ENCODE data around the gene RAB38.

The RAB38 gene

GRCh38 chr11:88122956-88123355 lies 52.3 kb downstream of the RAB38 start:
- Histone ChIP-seq H3K9ac (ENCODE audit: low read length) (no peak overlapping the region), H3K27me3 (ENCODE audit: control insufficient read depth in 1 of 2, insufficient read depth in 2 of 2, low read length in 2 of 2) (no peaks in the 10 kb centered on the region), H3K27ac (ENCODE audit: low read depth, low read length) (no peak overlapping the region), H3K4me3 (ENCODE audit: low read depth in 1 of 2, low read length in 2 of 2) (no peak overlapping the region), H3K9me3 (ENCODE audit: low read length) (no peaks in the 10 kb centered on the region), H3K36me3 (ENCODE audit: insufficient read depth, low read length) (no peaks in the 10 kb centered on the region), H3K4me1 (ENCODE audit: insufficient read depth, low read length) (no peaks in the 10 kb centered on the region)

GRCh38 chr11:88119561-88119960 lies 55.7 kb downstream of the RAB38 start:
- H3K4me1 ChIP-seq (ENCODE audit: insufficient read depth, low read length): no peaks in the 10 kb centered on the region
- H3K4me3 ChIP-seq (ENCODE audit: low read depth in 1 of 2, low read length in 2 of 2): no peak overlapping the region
- no peaks in the 10 kb centered on the region for H3K27me3 ChIP-seq (ENCODE audit: control insufficient read depth in 1 of 2, insufficient read depth in 2 of 2, low read length in 2 of 2)
- no peak overlapping the region for H3K9ac ChIP-seq (ENCODE audit: low read length)
- no peaks in the 10 kb centered on the region for H3K9me3 ChIP-seq (ENCODE audit: low read length)
- H3K27ac ChIP-seq (ENCODE audit: low read depth, low read length): no peak overlapping the region
- no peaks in the 10 kb centered on the region for H3K36me3 ChIP-seq (ENCODE audit: insufficient read depth, low read length)

DNA sequence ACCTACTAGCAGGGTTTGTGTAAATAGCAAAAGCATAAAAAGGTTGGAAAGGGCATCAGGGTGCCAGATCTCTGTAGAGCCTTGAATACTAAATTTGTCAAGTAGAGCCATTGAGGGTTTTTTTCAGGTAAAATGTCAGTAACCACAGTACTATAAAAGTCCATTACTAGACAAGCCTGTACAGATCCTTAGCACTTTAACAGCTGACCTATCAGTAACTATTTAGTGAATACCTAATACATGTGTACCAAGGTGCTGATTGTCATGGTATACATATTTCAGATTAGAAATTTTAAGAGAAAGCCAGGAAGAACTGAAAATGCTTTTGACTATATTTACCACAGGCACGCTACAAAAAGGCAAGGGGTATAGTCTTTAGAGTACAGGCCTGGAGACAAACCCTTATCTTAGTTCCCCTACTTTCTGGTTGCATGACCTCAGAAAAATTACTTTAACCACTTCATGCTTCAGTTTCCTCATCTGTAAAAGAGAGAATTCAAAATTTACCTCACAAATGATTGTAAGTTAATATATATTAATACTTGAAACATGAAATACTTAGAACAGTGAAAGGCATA lies 57.9 kb downstream of the RAB38 start:
- Histone ChIP-seq H3K4me1 (ENCODE audit: insufficient read depth, low read length) (no peaks in the 10 kb centered on the region), H3K27ac (ENCODE audit: low read depth, low read length) (no peak overlapping the region), H3K9me3 (ENCODE audit: low read length) (no peaks in the 10 kb centered on the region), H3K36me3 (ENCODE audit: insufficient read depth, low read length) (no peaks in the 10 kb centered on the region), H3K4me3 (ENCODE audit: low read depth in 1 of 2, low read length in 2 of 2) (no peak overlapping the region), H3K9ac (ENCODE audit: low read length) (no peak overlapping the region), H3K27me3 (ENCODE audit: control insufficient read depth in 1 of 2, insufficient read depth in 2 of 2, low read length in 2 of 2) (no peaks in the 10 kb centered on the region)

- Histone ChIP-seq H3K4me3 (ENCODE audit: low read depth in 1 of 2, low read length in 2 of 2) (no peak overlapping the region), H3K27ac (ENCODE audit: low read depth, low read length) (no peak overlapping the region), H3K9me3 (ENCODE audit: low read length) (no peaks in the 10 kb centered on the region), H3K9ac (ENCODE audit: low read length) (no peak overlapping the region), H3K36me3 (ENCODE audit: insufficient read depth, low read length) (no peaks in the 10 kb centered on the region), H3K27me3 (ENCODE audit: control insufficient read depth in 1 of 2, insufficient read depth in 2 of 2, low read length in 2 of 2) (no peaks in the 10 kb centered on the region), H3K4me1 (ENCODE audit: insufficient read depth, low read length) (no peaks in the 10 kb centered on the region)
These were observed 59.2 kb downstream of the RAB38 start for GRCh38 chr11:88115828-88116755.

DNA sequence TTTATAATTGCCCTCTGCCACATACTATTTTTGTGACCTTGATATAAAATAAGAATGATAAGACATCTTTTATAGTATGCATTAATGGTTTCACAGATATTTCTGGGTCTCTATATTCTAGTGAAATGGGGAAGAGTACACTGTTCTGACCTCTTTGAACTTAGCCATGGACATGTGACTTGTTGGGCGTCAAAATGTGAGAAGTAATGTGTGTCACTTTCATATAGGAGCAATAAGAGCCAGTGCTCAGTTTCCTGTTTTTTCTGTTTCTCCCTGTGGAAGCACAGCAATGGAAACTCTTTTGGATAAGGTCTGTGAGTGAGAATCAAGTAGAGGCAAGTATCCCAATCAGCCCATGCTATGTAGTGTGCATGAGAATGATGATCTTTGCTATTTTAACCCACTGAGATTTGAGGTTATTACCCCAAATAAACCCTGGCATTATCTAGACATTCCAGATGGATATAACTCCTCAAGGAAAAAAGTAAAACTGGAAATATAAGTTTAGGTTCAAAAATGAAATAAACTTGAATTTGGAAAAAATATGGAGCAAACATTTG lies 60.7 kb downstream of the RAB38 start:
- Histone ChIP-seq H3K27me3 (ENCODE audit: control insufficient read depth in 1 of 2, insufficient read depth in 2 of 2, low read length in 2 of 2) (no peaks in the 10 kb centered on the region), H3K36me3 (ENCODE audit: insufficient read depth, low read length) (no peaks in the 10 kb centered on the region), H3K4me3 (ENCODE audit: low read depth in 1 of 2, low read length in 2 of 2) (no peak overlapping the region), H3K9ac (ENCODE audit: low read length) (no peak overlapping the region), H3K27ac (ENCODE audit: low read depth, low read length) (no peak overlapping the region), H3K4me1 (ENCODE audit: insufficient read depth, low read length) (no peaks in the 10 kb centered on the region), H3K9me3 (ENCODE audit: low read length) (no peaks in the 10 kb centered on the region)

DNA sequence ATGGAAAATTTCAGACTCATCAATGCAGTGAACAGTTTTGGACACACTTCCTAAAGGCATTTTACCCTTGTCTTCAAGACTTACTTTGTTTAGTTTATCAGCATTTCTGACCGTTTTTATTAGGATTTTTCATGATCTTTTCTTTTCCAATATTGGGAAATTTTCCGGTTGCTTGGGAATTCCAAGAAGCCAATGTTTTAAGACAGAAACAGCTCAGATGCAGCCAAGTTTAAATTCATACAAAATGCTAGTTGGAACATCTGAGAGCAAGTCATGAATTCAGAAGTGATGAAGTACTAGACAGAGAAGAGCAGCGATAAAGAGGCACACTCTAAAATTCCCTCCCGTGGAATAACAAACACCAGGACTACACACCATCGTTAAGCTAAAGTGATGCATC lies 68.6 kb downstream of the RAB38 start:
- no peak overlapping the region for H3K27ac ChIP-seq (ENCODE audit: low read depth, low read length)
- H3K4me1 ChIP-seq (ENCODE audit: insufficient read depth, low read length): no peaks in the 10 kb centered on the region
- no peaks in the 10 kb centered on the region for H3K27me3 ChIP-seq (ENCODE audit: control insufficient read depth in 1 of 2, insufficient read depth in 2 of 2, low read length in 2 of 2)
- no peaks in the 10 kb centered on the region for H3K9me3 ChIP-seq (ENCODE audit: low read length)
- no peak overlapping the region for H3K9ac ChIP-seq (ENCODE audit: low read length)
- H3K4me3 ChIP-seq (ENCODE audit: low read depth in 1 of 2, low read length in 2 of 2): no peak overlapping the region
- H3K36me3 ChIP-seq (ENCODE audit: insufficient read depth, low read length): no peaks in the 10 kb centered on the region

DNA sequence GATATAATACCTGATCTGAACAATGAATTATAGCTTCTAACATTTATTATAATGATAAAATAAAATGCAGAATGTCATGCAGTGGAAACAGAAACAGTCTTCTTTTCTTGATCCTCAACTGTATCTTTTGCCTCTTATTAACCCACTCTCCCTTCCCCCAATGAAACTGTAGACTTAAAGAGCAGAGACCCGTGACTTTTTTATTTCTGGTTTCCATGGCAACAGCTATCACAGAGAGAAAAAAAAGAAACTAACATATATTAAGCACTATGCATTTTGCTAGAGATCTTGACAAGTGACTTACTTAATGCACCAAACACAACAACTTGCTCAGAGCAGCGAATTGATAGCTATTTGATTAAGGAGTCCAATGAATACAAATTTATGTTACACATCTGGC lies 69.3 kb downstream of the RAB38 start:
- Histone ChIP-seq H3K4me3 (ENCODE audit: low read depth in 1 of 2, low read length in 2 of 2) (no peak overlapping the region), H3K9ac (ENCODE audit: low read length) (no peak overlapping the region), H3K36me3 (ENCODE audit: insufficient read depth, low read length) (no peaks in the 10 kb centered on the region), H3K4me1 (ENCODE audit: insufficient read depth, low read length) (no peaks in the 10 kb centered on the region), H3K9me3 (ENCODE audit: low read length) (no peaks in the 10 kb centered on the region), H3K27me3 (ENCODE audit: control insufficient read depth in 1 of 2, insufficient read depth in 2 of 2, low read length in 2 of 2) (no peaks in the 10 kb centered on the region), H3K27ac (ENCODE audit: low read depth, low read length) (no peak overlapping the region)

DNA sequence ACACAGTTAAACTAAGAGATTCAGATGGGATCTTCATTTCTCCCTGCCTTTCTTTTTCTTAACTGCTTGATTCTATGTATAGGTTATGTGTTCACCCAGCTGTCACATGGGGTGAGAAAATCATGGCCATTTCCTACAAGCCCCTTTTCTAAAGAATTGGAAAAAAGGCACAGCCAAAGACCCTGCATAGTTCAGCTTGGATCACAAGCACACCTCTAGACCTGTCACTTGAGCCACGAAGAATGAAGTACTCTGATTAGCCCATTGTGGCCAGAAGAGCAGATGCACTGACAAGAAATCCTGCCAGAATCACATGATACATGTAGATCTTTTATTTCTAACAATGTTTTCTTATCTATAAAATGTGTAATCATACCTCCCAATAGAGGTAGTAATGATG lies 69.7 kb downstream of the RAB38 start:
- no peaks in the 10 kb centered on the region for H3K9me3 ChIP-seq (ENCODE audit: low read length)
- H3K9ac ChIP-seq (ENCODE audit: low read length): no peak overlapping the region

GRCh38 chr11:88104408-88104807 lies 70.8 kb downstream of the RAB38 start:
- H3K27ac ChIP-seq (ENCODE audit: low read depth, low read length): no peak overlapping the region
- no peak overlapping the region for H3K9ac ChIP-seq (ENCODE audit: low read length)
- H3K36me3 ChIP-seq (ENCODE audit: insufficient read depth, low read length): no peaks in the 10 kb centered on the region
- no peak overlapping the region for H3K4me3 ChIP-seq (ENCODE audit: low read depth in 1 of 2, low read length in 2 of 2)
- H3K4me1 ChIP-seq (ENCODE audit: insufficient read depth, low read length): no peaks in the 10 kb centered on the region
- H3K9me3 ChIP-seq (ENCODE audit: low read length): no peaks in the 10 kb centered on the region
- H3K27me3 ChIP-seq (ENCODE audit: control insufficient read depth in 1 of 2, insufficient read depth in 2 of 2, low read length in 2 of 2): no peaks in the 10 kb centered on the region

More for the DNA sequence above, 69.7 kb downstream of the RAB38 start:
- Histone ChIP-seq H3K4me1 (ENCODE audit: insufficient read depth, low read length) (no peaks in the 10 kb centered on the region), H3K27me3 (ENCODE audit: control insufficient read depth in 1 of 2, insufficient read depth in 2 of 2, low read length in 2 of 2) (no peaks in the 10 kb centered on the region), H3K36me3 (ENCODE audit: insufficient read depth, low read length) (no peaks in the 10 kb centered on the region), H3K4me3 (ENCODE audit: low read depth in 1 of 2, low read length in 2 of 2) (no peak overlapping the region), H3K27ac (ENCODE audit: low read depth, low read length) (no peak overlapping the region)

DNA sequence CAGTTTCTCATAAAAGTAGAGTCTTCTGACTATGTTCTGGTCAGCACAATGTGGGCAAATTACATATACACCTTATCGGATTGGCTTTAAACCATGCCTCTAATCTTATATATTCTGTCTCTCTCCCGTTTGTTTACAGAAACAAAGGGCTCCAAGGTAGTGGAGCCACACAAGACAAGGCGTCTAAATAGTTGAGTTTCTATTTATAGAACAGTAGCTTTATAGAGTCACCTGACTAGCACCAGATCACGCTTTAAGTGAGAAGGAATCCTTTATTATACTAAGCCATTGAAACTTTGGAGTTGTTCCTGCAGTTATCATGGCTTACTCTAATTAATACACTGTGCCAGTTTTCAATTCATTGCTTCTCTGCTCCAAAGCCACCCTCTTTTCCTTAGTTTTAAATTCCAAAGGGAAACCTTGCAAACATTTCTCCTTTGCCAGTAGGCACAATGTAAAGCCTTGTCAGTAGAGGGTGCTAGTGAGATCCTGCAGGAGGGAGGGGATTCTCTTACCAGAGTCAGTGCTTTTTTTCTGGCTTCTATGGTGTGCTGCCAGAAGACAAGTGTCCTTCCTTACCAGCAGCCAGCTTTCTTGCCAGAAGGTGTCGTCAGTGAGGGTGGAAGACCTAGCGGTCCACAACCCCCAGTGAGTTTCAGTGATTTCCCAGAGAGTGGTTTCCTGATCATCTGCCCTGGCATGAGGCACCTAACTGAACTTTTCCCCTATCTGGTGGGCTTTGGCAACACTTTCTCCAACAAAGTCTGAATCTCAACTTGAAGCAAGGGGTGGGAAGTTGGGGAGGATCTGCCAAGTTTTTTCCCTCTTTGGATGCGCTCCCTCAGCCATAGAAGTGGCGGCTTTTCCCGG lies 71.7 kb downstream of the RAB38 start:
- Histone ChIP-seq H3K9ac (ENCODE audit: low read length) (no peak overlapping the region), H3K36me3 (ENCODE audit: insufficient read depth, low read length) (no peaks in the 10 kb centered on the region), H3K27ac (ENCODE audit: low read depth, low read length) (no peak overlapping the region), H3K27me3 (ENCODE audit: control insufficient read depth in 1 of 2, insufficient read depth in 2 of 2, low read length in 2 of 2) (no peaks in the 10 kb centered on the region), H3K4me1 (ENCODE audit: insufficient read depth, low read length) (no peaks in the 10 kb centered on the region), H3K4me3 (ENCODE audit: low read depth in 1 of 2, low read length in 2 of 2) (no peak overlapping the region), H3K9me3 (ENCODE audit: low read length) (no peaks in the 10 kb centered on the region)

DNA sequence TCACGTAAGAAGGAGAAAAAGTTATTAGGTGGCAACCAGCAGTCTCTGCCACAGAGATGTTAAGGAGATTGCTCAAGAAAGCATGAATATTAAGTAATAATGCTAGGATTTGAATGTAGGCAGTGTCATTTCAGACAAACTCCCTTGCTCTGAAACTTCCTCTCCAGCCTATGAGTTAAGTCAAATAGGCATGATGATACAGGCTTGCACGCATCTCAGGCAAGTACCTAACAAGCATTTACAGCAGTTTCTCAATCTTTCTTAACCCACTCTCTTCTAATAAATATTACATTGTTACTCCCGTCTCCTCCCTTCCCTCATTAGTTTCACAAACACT lies 72.7 kb downstream of the RAB38 start:
- Histone ChIP-seq H3K9ac (ENCODE audit: low read length) (no peak overlapping the region), H3K27ac (ENCODE audit: low read depth, low read length) (no peak overlapping the region), H3K9me3 (ENCODE audit: low read length) (no peaks in the 10 kb centered on the region), H3K4me3 (ENCODE audit: low read depth in 1 of 2, low read length in 2 of 2) (no peak overlapping the region), H3K4me1 (ENCODE audit: insufficient read depth, low read length) (no peaks in the 10 kb centered on the region), H3K27me3 (ENCODE audit: control insufficient read depth in 1 of 2, insufficient read depth in 2 of 2, low read length in 2 of 2) (no peaks in the 10 kb centered on the region), H3K36me3 (ENCODE audit: insufficient read depth, low read length) (no peaks in the 10 kb centered on the region)

All from muscle layer of colon (tissue), 2 donors.